Neural cell (in vitro differentiated cells): ENCODE results near the gene GTF3C2. TPM values are rescaled to one million over a fixed set of nuclear protein-coding genes. Genes with fewer than 3 reads are reported as not detected.

Experiments used
- H2AFZ ChIP-seq: fragments of 200-600, 300-800 bp; sonication (generic), shearing (Covaris generic); 2 replicates; pipeline ENCODE4 v1.6.0; 2014; ENCODE audit warnings: low read depth, mild to moderate bottlenecking, antibody characterized with exemption, low read length, moderate library complexity
- H3F3A ChIP-seq: fragments of 200-600 bp; shearing (Covaris generic); 2 replicates; pipeline ENCODE4 v1.6.1; 2016; ENCODE audit warnings: mild to moderate bottlenecking, moderate library complexity, mixed read lengths, antibody characterized with exemption, low read length; ENCODE audit not compliant: insufficient read depth, poor library complexity, severe bottlenecking
- H3K27ac ChIP-seq: fragments of 200-600, 300-800 bp; sonication (generic), shearing (Covaris generic); 2 replicates; pipeline ENCODE4 v1.5.1; 2014; ENCODE audit warnings: mild to moderate bottlenecking, low read length, moderate library complexity
- H3K27me3 ChIP-seq: fragments of 300-800, 200-600 bp; sonication (generic), shearing (Covaris generic); 2 replicates; pipeline ENCODE4 v1.6.0; 2014; ENCODE audit warnings: mild to moderate bottlenecking, low read depth, low read length, moderate library complexity; ENCODE audit not compliant: insufficient read depth
- H3K36me3 ChIP-seq: fragments of 300-800, 200-600 bp; sonication (generic), shearing (Covaris generic); 2 replicates; pipeline ENCODE4 v1.5.1; 2014; ENCODE audit warnings: mild to moderate bottlenecking, antibody characterized with exemption, low read length, moderate library complexity; ENCODE audit not compliant: insufficient read depth
- H3K4me2 ChIP-seq: fragments of 300-800, 200-600 bp; sonication (generic), shearing (Covaris generic); 2 replicates; pipeline ENCODE4 v1.6.0; 2014; ENCODE audit warnings: mild to moderate bottlenecking, low read length
- H3K4me3 ChIP-seq: fragments of 300-800, 200-600 bp; sonication (generic), shearing (Covaris generic); 2 replicates; pipeline ENCODE4 v1.5.1; 2014; ENCODE audit warnings: mild to moderate bottlenecking, low read length, moderate library complexity
- H3K79me2 ChIP-seq: fragments of 200-600 bp; shearing (Covaris generic); replicated peaks from 2 replicates; pipeline ENCODE4 v1.6.0; 2014; ENCODE audit warnings: mild to moderate bottlenecking, low read length, moderate library complexity; ENCODE audit not compliant: insufficient read depth
- H3K9ac ChIP-seq: fragments of 300-800, 200-600 bp; sonication (generic), shearing (Covaris generic); 2 replicates; pipeline ENCODE4 v1.6.1; 2016; ENCODE audit warnings: mild to moderate bottlenecking, low read length, mixed read lengths
- H3K9me2 ChIP-seq: fragments of 200-600 bp; shearing (Covaris generic); 2 replicates; pipeline ENCODE4 v1.6.1; 2016; ENCODE audit warnings: mild to moderate bottlenecking, low read length, mixed read lengths; ENCODE audit not compliant: insufficient read depth
- H3K9me3 ChIP-seq: fragments of 200-600, 300-800 bp; sonication (generic), shearing (Covaris generic); 2 replicates; pipeline ENCODE4 v1.6.1; 2016; ENCODE audit warnings: mild to moderate bottlenecking, mixed run types, low read length, moderate library complexity, mixed read lengths
- H4K20me1 ChIP-seq: fragments of 200-600 bp; shearing (Covaris generic); 2 replicates; pipeline ENCODE4 v1.6.1; 2016; ENCODE audit warnings: mild to moderate bottlenecking, mixed run types; ENCODE audit not compliant: insufficient read depth
- EP300 ChIP-seq: fragments of 450-650 bp; conservative IDR thresholded peaks from 2 replicates; pipeline ENCODE4 v1.6.1; 2014; ENCODE audit warnings: antibody characterized with exemption, mild to moderate bottlenecking, moderate library complexity; ENCODE audit not compliant: poor library complexity, severe bottlenecking
- EZH2 ChIP-seq: fragments of 200-600, 300-800 bp; shearing (Covaris generic), sonication (generic); IDR thresholded peaks from 2 replicates; pipeline ENCODE4 v1.6.1; 2014; ENCODE audit warnings: antibody characterized with exemption, low read length, borderline replicate concordance, mild to moderate bottlenecking; ENCODE audit not compliant: insufficient read depth, poor library complexity, severe bottlenecking
- MXI1 ChIP-seq: fragments of 450-650 bp; conservative IDR thresholded peaks from 2 replicates; pipeline ENCODE4 v1.6.1; 2014; ENCODE audit warnings: antibody characterized with exemption, mild to moderate bottlenecking; ENCODE audit not compliant: poor library complexity, severe bottlenecking
- POLR2AphosphoS5 ChIP-seq: IDR thresholded peaks from 2 replicates; pipeline ENCODE4 v1.6.1; 2012
- RAD21 ChIP-seq: fragments of 450-650 bp; conservative IDR thresholded peaks from 2 replicates; pipeline ENCODE4 v1.6.1; 2014; ENCODE audit warnings: antibody characterized with exemption, mild to moderate bottlenecking, moderate library complexity
- SMC3 ChIP-seq: fragments of 450-650 bp; conservative IDR thresholded peaks from 2 replicates; pipeline ENCODE4 v1.6.1; 2014; ENCODE audit warnings: antibody characterized with exemption, mild to moderate bottlenecking, moderate library complexity; ENCODE audit not compliant: poor library complexity
- TAF1 ChIP-seq: IDR thresholded peaks from 2 replicates; pipeline ENCODE4 v1.6.1; 2012; ENCODE audit warnings: low read depth
- polyA plus RNA-seq: library from polyadenylated mRNA; depleted of rRNA; stranded (reverse); fragments of >200 nt; gene quantifications from 2 replicates; pipeline ENCODE4 v1.2.3, GENCODE V29; 2014
- TF ChIP-seq, protein P1 (sequence below): fragments of 450-650 bp; IDR thresholded peaks from 2 replicates; pipeline ENCODE4 v1.5.1; 2014; ENCODE audit warnings: antibody characterized with exemption, mild to moderate bottlenecking, moderate library complexity; ENCODE audit not compliant: poor library complexity, severe bottlenecking
- TF ChIP-seq, protein P2 (sequence below): IDR thresholded peaks from 2 replicates; pipeline ENCODE4 v1.6.1; 2012; ENCODE audit warnings: borderline replicate concordance

GTF3C2 gene
- polyA plus RNA-seq, 1 donor from 2014 or later = 27.8 TPM

DNA sequence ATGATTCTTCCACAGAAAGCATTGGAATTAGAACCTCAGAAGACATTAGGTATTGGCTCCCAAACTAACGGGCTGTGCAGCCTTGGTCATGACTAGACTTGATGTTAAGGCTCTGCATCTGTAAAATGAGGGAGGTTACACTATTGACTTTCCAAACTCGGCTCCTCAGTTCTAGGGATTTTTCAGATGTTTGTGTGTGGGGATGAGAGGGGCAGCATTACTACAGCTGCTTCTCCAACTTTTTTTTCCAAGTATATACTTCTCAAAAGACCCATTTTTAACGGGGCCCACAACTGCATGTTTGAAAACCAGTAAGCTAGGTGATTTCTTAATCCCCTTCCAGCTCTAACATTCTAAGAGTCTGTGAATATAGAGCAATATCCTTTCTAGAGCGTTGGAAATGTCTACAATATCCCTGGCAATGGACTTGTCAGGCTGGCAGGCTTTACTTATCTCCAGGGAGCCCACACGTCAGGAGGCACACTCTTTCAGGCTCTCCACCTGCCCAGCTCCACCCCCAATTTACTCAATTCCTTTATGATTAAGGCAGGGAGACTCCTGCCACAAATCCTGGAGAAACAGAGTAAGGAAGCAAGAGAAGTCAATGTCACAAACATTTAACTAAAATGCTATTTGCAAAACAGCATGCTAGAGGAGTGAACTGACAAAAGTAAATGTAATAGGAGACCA lies 32.8 kb downstream of the GTF3C2 start:
- H3F3A ChIP-seq = no peaks in the 10 kb centered on the region
- peak overlapping the region; percentile 89 for H3K27ac ChIP-seq

DNA sequence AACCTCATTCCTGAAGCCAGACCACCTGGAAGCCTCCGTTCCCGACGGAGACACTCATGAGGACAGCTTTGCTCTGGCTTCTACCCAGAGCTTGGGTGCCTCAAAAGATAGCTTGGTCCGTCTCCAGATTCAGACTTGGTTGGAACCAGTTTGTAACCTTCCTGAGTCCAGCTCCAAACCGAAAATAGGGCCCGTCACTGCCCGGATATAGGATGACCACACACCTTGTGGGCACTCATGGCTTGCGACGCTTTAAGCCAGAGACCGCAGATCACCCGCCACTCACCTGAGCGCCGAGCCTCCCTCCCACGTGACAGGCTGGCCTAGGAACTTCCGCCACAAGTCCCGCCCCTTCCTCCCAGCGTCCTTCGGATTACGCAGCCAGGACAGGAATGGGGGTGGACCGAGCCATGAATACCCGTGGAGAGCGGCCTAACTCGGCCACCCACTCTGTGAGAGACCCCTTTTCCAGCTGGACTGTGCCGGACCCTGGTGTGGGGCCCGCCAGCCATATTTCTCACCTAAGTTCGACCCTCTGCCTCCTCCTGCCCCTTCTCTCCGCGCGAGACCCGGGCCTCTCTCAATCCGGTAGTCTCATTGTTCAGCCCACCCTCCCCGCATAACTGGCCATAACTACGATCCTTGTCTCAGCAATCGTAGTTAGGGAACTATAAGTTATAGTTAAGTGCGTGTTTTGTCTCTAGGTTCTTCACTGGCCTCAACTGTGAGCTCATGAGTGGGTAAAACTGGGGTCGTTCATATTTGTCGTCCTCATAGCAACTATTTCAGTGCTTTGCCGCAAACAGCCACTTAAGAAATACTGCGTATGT lies 33.6 kb downstream of the GTF3C2 start, which contains the start of gene MPV17:
Gene MPV17 (minus strand): TSS at position 332 of the 830 bp plus-strand sequence. CDS start 580 bp downstream, outside the sequence.
- Histone ChIP-seq H2AFZ (peak within 1 kb of the TSS; percentile 92), H3K79me2 (peaks cover 4% of the 10 kb centered on the region), H3F3A (no peaks in the 10 kb centered on the region), H3K27me3 (no peaks in the 10 kb centered on the region), H3K9ac (peak within 1 kb of the TSS; percentile 92), H3K4me2 (peak within 1 kb of the TSS; percentile 98), H3K36me3 (no peaks in the 10 kb centered on the region), H3K9me3 (no peaks in the 10 kb centered on the region), H4K20me1 (no peaks in the 10 kb centered on the region), H3K9me2 (no peaks in the 10 kb centered on the region), H3K4me3 (peak within 1 kb of the TSS; percentile 96), H3K27ac (peak within 1 kb of the TSS; percentile 89)
- TF ChIP-seq TAF1 (peak; percentile 56), EZH2 (no peak), EP300 (peak; percentile 42), MXI1 (peak; percentile 88), SMC3 (no peak), POLR2AphosphoS5 (peak; percentile 99), RAD21 (no peak)
- TF ChIP-seq, protein P1, sequence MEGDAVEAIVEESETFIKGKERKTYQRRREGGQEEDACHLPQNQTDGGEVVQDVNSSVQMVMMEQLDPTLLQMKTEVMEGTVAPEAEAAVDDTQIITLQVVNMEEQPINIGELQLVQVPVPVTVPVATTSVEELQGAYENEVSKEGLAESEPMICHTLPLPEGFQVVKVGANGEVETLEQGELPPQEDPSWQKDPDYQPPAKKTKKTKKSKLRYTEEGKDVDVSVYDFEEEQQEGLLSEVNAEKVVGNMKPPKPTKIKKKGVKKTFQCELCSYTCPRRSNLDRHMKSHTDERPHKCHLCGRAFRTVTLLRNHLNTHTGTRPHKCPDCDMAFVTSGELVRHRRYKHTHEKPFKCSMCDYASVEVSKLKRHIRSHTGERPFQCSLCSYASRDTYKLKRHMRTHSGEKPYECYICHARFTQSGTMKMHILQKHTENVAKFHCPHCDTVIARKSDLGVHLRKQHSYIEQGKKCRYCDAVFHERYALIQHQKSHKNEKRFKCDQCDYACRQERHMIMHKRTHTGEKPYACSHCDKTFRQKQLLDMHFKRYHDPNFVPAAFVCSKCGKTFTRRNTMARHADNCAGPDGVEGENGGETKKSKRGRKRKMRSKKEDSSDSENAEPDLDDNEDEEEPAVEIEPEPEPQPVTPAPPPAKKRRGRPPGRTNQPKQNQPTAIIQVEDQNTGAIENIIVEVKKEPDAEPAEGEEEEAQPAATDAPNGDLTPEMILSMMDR = no peak
- TF ChIP-seq, protein P2, sequence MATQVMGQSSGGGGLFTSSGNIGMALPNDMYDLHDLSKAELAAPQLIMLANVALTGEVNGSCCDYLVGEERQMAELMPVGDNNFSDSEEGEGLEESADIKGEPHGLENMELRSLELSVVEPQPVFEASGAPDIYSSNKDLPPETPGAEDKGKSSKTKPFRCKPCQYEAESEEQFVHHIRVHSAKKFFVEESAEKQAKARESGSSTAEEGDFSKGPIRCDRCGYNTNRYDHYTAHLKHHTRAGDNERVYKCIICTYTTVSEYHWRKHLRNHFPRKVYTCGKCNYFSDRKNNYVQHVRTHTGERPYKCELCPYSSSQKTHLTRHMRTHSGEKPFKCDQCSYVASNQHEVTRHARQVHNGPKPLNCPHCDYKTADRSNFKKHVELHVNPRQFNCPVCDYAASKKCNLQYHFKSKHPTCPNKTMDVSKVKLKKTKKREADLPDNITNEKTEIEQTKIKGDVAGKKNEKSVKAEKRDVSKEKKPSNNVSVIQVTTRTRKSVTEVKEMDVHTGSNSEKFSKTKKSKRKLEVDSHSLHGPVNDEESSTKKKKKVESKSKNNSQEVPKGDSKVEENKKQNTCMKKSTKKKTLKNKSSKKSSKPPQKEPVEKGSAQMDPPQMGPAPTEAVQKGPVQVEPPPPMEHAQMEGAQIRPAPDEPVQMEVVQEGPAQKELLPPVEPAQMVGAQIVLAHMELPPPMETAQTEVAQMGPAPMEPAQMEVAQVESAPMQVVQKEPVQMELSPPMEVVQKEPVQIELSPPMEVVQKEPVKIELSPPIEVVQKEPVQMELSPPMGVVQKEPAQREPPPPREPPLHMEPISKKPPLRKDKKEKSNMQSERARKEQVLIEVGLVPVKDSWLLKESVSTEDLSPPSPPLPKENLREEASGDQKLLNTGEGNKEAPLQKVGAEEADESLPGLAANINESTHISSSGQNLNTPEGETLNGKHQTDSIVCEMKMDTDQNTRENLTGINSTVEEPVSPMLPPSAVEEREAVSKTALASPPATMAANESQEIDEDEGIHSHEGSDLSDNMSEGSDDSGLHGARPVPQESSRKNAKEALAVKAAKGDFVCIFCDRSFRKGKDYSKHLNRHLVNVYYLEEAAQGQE = peak; percentile 77

More for the DNA sequence above, 32.8 kb downstream of the GTF3C2 start:
- peaks cover 2% of the 10 kb centered on the region for H3K36me3 ChIP-seq
- peak overlapping the region; percentile 92 for H3K9ac ChIP-seq
- peak overlapping the region; percentile 91 for H3K4me2 ChIP-seq
- no peaks in the 10 kb centered on the region for H4K20me1 ChIP-seq
- H3K27me3 ChIP-seq = no peaks in the 10 kb centered on the region
- H3K9me3 ChIP-seq = no peaks in the 10 kb centered on the region
- H3K4me3 ChIP-seq = peak overlapping the region; percentile 96
- H3K79me2 ChIP-seq = peaks cover 4% of the 10 kb centered on the region
- H2AFZ ChIP-seq = peak overlapping the region; percentile 92
- TF ChIP-seq MXI1 (no peak), SMC3 (no peak), EZH2 (no peak), RAD21 (no peak)
- no peaks in the 10 kb centered on the region for H3K9me2 ChIP-seq
